ENCODE measurements around the gene WDR18.

WDR18 gene

DNA sequence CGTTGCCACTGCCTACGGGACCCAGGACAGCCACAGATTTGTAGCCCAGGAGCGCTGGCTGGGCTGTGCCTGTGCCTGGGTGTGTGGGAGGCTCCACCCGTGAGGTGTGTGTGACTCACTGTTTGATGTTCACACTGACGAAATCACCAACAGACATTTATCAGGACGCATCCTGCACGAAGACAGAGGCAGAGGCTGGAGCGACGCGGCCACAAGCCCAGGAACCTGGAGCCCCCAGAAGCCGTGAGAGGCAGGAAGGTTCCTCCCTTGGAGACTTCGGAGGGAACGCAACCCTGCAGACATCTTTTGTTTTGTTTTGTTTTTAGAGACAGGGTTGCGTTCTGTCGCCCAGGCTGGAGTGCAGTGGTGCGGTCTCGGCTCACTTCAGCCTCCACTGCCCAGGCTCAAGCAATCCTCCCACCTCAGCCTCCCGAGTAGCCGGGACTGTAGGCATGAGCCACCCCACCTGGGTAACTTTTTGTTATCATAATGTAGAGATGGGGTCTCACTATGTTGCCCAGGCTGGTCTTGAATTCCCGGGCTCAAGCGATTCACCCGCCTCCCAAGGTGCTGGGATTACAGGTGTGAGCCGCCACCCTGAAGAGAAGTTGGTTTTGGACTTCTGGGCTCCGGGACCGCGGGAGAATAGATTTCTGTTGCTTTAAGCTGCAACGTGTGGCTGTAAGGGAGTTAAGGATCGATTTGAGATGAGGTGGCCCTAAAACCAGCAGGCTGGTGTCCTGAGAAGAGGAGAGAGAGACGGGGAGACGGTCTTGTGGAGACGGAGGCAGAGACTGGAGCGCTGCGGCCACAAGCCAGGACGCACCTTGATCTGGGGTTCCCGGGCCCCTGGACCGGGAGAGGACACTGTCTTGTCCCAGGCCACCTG lies 24.9 kb upstream of the WDR18 start:
- Histone ChIP-seq H3K36me3 (ENCODE audit: insufficient read depth, low read length) (peaks cover 22% of the 10 kb centered on the region; the same call in 1 of the 2 replicates), H3K27ac (ENCODE audit: low read depth, low read length) (peak overlapping the region; percentile 43), H3K9ac (ENCODE audit: low read depth, low read length) (no peak overlapping the region), H3K9me3 (ENCODE audit: insufficient read depth, low read depth, low read length) (no peaks in the 10 kb centered on the region), H3K27me3 (ENCODE audit: insufficient read depth, low read length) (no peaks in the 10 kb centered on the region), H3K4me3 (ENCODE audit: low read length) (no peak overlapping the region), H3K4me1 (ENCODE audit: insufficient read depth, low read length) (peaks cover 11% of the 10 kb centered on the region; the same call in 1 of the 2 replicates)
- WGBS: 94% methylated on average over 36 of the region's 36 CpGs

DNA sequence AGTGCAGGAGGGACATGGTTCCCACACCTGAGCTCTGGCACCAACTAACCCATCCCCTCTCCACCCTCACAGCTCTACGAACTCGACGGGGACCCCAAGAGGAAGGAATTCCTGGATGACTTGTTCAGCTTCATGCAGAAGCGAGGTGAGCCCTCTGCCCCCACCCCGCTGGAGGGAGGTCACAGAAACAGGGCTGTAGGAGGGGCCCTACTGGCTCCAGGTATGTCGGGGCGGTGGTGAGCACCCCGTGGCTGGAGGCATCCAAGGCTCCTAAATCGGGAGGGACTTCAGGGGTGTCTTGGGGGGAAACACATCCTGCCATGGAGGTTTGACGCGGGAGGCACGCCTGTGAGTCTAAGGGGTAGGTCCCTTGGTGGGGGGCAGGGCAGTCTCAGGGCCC lies 24.1 kb upstream of the WDR18 start:
- no peak overlapping the region for H3K4me3 ChIP-seq (ENCODE audit: low read length)
- WGBS: 64% methylated on average over 12 of the region's 12 CpGs
- H3K36me3 ChIP-seq (ENCODE audit: insufficient read depth, low read length): peaks cover 30% of the 10 kb centered on the region
- H3K27ac ChIP-seq (ENCODE audit: low read depth, low read length): peak overlapping the region; percentile 43
- H3K9ac ChIP-seq (ENCODE audit: low read depth, low read length): no peak overlapping the region
- no peaks in the 10 kb centered on the region for H3K27me3 ChIP-seq (ENCODE audit: insufficient read depth, low read length)
- peaks cover 8% of the 10 kb centered on the region; the same call in 1 of the 2 replicates for H3K4me1 ChIP-seq (ENCODE audit: insufficient read depth, low read length)
- H3K9me3 ChIP-seq (ENCODE audit: insufficient read depth, low read depth, low read length): no peaks in the 10 kb centered on the region

DNA sequence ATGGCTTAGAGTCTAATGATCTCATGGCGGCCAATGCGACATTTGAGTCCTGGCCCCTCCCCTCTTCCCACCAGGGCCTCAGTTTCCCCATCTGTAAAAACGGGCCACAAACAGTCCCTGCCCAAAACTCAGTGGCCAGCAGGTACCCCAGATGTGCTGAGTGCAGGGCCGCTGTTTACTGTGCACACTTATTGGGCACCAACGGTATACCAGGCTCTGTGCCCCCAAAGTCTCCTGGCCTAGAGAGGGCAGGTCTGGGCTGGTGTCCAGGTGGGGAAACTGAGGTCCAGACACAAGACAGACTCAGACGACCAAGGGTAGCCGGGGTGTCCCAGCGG lies 23.6 kb upstream of the WDR18 start:
- 89% methylated on average over 8 of the region's 8 CpGs for WGBS
- Histone ChIP-seq H3K4me3 (ENCODE audit: low read length) (no peak overlapping the region), H3K9ac (ENCODE audit: low read depth, low read length) (no peak overlapping the region)

DNA sequence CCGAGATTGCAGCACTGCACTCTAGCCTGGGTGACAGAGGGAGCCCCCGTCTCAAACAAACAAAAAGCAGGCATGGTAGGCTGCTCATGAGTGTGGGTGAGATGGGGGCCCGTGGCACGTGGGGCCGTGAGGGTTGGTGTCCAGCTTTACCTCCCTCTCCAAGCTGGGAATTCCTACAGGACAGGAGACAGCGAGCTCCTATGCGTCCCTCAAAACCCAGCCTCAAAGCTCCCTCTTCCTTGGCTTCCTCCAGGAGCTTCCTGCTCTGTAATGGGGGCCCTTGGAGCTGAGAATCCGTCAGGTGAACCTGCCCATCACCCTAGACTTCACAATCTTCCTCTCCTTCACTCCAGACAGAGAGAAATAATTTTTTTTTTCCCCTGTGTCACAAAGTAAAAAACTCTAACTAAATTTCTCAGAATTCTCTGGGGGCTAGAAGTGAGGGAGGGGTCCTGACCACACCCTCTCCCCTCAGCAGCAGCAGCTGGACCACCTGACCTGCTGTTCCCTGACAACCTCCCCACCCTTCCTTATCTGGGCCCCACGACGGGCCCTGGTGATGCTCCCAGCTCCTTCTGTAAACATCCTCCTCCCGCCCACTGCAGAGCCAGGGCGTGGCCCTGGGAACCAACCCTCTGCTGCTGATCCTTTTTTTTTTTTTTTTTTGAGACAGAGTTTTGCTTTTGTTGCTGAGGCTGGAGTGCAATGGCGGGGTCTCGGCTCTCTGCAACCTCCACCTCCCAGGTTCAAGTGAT lies 22.1 kb upstream of the WDR18 start:
- Histone ChIP-seq H3K9ac (ENCODE audit: low read depth, low read length) (no peak overlapping the region), H3K4me1 (ENCODE audit: insufficient read depth, low read length) (peaks cover 4% of the 10 kb centered on the region; the same call in 1 of the 2 replicates), H3K9me3 (ENCODE audit: insufficient read depth, low read depth, low read length) (no peaks in the 10 kb centered on the region), H3K4me3 (ENCODE audit: low read length) (no peak overlapping the region), H3K27ac (ENCODE audit: low read depth, low read length) (no peak overlapping the region), H3K27me3 (ENCODE audit: insufficient read depth, low read length) (no peaks in the 10 kb centered on the region), H3K36me3 (ENCODE audit: insufficient read depth, low read length) (peaks cover 45% of the 10 kb centered on the region)
- WGBS: 80% methylated on average over 14 of the region's 14 CpGs

More for the DNA sequence above, 23.6 kb upstream of the WDR18 start:
- Histone ChIP-seq H3K36me3 (ENCODE audit: insufficient read depth, low read length) (peaks cover 36% of the 10 kb centered on the region), H3K27me3 (ENCODE audit: insufficient read depth, low read length) (no peaks in the 10 kb centered on the region), H3K9me3 (ENCODE audit: insufficient read depth, low read depth, low read length) (no peaks in the 10 kb centered on the region), H3K4me1 (ENCODE audit: insufficient read depth, low read length) (peaks cover 8% of the 10 kb centered on the region; the same call in 1 of the 2 replicates), H3K27ac (ENCODE audit: low read depth, low read length) (no peak overlapping the region)

DNA sequence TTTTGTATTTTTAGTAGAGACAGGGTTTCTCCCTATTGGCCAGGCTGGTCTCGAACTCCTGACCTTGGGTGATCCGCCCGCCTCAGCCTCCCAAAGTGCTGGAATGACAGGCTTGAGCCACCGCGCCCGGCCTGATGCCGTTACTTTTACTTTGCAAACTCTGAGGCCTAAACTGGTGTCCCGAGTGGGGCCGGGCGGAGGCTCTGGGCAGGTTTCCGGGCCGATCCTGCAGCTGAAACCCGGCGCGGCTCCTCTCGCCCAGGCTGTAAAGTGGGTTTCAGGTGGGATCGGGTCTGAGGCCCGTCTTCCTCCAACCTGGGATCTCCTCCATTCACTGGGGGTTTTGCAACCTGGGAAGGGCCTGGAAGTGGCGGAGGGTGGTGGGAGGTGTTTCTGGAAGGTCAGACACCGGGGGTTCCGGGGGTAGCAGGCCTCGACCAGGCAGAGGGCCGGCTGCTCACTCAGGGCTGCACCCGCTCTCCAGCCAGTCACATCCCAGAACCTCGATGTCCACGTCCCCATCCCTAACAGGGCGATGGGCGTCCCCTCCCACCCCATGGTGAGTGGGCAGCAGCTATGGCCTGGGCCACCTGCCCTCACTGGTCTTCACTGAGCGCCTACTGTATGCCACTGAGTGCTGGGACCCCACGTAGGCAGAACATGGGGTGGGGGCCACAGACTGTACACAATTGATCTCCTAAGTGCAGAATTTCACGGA lies 21.3 kb upstream of the WDR18 start:
- H3K27ac ChIP-seq (ENCODE audit: low read depth, low read length): no peak overlapping the region
- no peaks in the 10 kb centered on the region for H3K27me3 ChIP-seq (ENCODE audit: insufficient read depth, low read length)
- no peaks in the 10 kb centered on the region; the same call in 1 of the 2 replicates for H3K4me1 ChIP-seq (ENCODE audit: insufficient read depth, low read length)
- no peak overlapping the region for H3K9ac ChIP-seq (ENCODE audit: low read depth, low read length)
- no peaks in the 10 kb centered on the region for H3K9me3 ChIP-seq (ENCODE audit: insufficient read depth, low read depth, low read length)
- no peak overlapping the region for H3K4me3 ChIP-seq (ENCODE audit: low read length)
- H3K36me3 ChIP-seq (ENCODE audit: insufficient read depth, low read length): peaks cover 51% of the 10 kb centered on the region
- WGBS: 89% methylated on average over 30 of the region's 31 CpGs

DNA sequence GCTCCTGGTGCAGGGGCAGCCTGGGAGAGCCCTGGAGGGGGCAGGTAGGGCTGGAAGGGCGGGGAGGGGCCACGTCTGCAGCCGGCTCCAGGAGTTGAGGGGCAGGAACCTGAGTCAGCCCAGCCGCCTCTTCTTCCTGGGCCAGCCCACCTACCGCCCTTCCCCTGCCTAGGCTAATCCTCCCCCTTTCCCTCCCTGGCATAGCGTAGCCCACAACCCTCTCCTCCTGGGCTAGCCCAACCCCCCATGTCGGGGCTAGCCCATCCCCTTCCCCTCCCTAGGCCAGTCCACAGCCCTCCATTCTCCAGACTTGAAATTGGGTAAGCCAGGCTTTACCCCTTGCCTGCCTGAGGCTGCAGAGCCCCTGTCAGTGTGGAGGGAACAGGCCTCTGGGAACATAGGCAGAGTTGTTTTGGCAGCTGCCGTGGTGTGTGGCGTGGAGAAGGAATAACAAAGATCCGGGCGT lies 20.6 kb upstream of the WDR18 start:
- Histone ChIP-seq H3K36me3 (ENCODE audit: insufficient read depth, low read length) (peaks cover 55% of the 10 kb centered on the region), H3K9me3 (ENCODE audit: insufficient read depth, low read depth, low read length) (no peaks in the 10 kb centered on the region), H3K27ac (ENCODE audit: low read depth, low read length) (no peak overlapping the region), H3K4me3 (ENCODE audit: low read length) (no peak overlapping the region), H3K9ac (ENCODE audit: low read depth, low read length) (no peak overlapping the region), H3K27me3 (ENCODE audit: insufficient read depth, low read length) (no peaks in the 10 kb centered on the region), H3K4me1 (ENCODE audit: insufficient read depth, low read length) (no peaks in the 10 kb centered on the region; the same call in 1 of the 2 replicates)
- WGBS: 81% methylated on average over 11 of the region's 11 CpGs

DNA sequence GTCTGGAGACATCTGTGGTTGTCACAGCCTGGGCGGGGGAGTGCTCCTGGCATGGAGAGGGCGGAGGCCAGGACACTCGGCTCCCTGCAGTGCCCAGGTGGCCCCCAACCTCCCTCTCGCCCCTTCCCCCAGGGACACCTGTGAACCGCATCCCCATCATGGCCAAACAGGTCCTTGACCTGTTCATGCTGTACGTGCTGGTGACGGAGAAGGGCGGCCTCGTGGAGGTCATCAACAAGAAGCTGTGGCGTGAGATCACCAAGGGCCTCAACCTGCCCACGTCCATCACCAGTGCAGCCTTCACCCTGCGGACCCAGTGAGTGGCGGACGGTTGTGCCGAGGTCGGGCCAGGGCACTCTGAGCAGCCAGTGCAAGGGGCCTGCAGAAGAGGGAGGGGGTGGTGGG lies 20.0 kb upstream of the WDR18 start:
- H3K27ac ChIP-seq (ENCODE audit: low read depth, low read length): no peak overlapping the region
- H3K4me1 ChIP-seq (ENCODE audit: insufficient read depth, low read length): no peaks in the 10 kb centered on the region; the same call in 1 of the 2 replicates
- no peak overlapping the region for H3K9ac ChIP-seq (ENCODE audit: low read depth, low read length)
- 95% methylated on average over 16 of the region's 16 CpGs for WGBS
- peaks cover 57% of the 10 kb centered on the region for H3K36me3 ChIP-seq (ENCODE audit: insufficient read depth, low read length)
- no peaks in the 10 kb centered on the region for H3K27me3 ChIP-seq (ENCODE audit: insufficient read depth, low read length)
- no peak overlapping the region for H3K4me3 ChIP-seq (ENCODE audit: low read length)
- 0 out of 2 replicates have a peak, but pooled peaks cover under 1% of the 10 kb centered on the region for H3K9me3 ChIP-seq (ENCODE audit: insufficient read depth, low read depth, low read length)

DNA sequence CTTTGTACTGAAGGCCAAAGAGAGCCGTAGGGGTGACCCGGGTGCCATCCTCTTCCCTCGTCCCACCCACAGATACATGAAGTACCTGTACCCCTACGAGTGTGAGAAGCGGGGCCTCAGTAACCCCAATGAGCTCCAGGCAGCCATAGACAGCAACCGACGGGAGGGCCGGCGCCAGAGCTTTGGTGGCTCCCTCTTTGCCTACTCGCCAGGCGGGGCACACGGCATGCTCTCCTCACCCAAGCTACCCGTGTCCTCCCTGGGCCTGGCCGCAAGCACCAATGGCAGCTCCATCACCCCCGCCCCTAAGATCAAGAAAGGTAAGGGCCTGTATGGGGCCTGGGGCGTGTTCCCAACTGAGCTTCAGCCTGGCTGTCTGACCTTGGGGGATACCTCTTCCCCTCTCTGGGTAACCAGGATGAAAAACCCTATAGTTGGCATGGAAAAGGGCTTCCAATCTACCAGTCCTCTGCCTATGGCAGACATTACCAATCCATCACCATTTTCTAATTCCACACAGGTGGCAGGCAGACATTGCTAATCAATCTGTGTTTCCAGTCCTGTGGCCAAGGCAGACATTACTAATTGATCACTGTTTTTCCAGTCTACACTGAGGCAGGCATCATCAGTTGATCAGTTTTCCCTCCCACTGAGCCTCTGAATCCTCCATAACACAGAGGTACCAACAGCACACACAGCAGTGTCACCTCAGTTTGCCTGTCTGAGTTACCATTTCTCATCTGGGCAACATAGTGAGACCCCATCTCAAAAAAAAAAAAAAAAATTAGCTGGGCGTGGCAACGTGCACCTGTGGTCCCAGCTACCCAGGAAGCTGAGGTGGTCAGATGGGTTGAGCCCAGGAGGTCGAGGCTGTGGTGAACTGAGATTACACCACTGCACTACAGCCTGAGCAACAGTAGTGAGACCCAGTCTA lies 19.1 kb upstream of the WDR18 start:
- 95% methylated on average over 19 of the region's 19 CpGs for WGBS
- Histone ChIP-seq H3K36me3 (ENCODE audit: insufficient read depth, low read length) (peaks cover 65% of the 10 kb centered on the region), H3K4me3 (ENCODE audit: low read length) (no peak overlapping the region), H3K9ac (ENCODE audit: low read depth, low read length) (no peak overlapping the region), H3K27ac (ENCODE audit: low read depth, low read length) (no peak overlapping the region), H3K4me1 (ENCODE audit: insufficient read depth, low read length) (no peaks in the 10 kb centered on the region; the same call in 1 of the 2 replicates), H3K9me3 (ENCODE audit: insufficient read depth, low read depth, low read length) (0 out of 2 replicates have a peak, but pooled peaks cover 4% of the 10 kb centered on the region), H3K27me3 (ENCODE audit: insufficient read depth, low read length) (no peaks in the 10 kb centered on the region)

DNA sequence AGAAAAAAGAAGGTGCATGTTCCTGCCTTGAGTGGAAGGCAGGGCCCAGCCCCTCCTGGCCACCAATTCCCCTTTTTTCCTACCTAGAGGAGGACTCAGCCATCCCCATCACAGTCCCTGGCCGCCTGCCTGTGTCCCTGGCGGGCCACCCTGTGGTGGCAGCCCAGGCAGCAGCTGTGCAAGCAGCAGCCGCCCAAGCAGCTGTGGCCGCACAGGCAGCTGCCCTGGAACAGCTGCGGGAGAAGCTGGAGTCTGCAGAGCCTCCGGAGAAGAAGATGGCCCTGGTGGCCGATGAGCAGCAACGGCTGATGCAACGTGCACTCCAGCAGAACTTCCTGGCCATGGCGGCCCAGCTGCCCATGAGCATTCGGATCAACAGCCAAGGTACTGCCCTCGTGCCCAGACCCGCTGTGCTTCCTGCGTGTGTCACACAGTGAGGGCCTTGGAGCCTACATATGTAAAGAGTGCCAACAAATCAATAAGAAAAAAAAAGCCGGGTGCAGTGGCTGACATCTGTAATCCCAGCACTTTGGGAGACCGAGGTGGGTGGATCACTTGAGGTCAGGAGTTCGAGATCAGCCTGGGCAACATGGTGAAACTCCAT lies 17.6 kb upstream of the WDR18 start:
- Histone ChIP-seq H3K27ac (ENCODE audit: low read depth, low read length) (no peak overlapping the region), H3K9ac (ENCODE audit: low read depth, low read length) (no peak overlapping the region), H3K27me3 (ENCODE audit: insufficient read depth, low read length) (no peaks in the 10 kb centered on the region), H3K9me3 (ENCODE audit: insufficient read depth, low read depth, low read length) (peaks cover 15% of the 10 kb centered on the region), H3K4me1 (ENCODE audit: insufficient read depth, low read length) (no peaks in the 10 kb centered on the region), H3K4me3 (ENCODE audit: low read length) (no peak overlapping the region), H3K36me3 (ENCODE audit: insufficient read depth, low read length) (peaks cover 71% of the 10 kb centered on the region)
- 90% methylated on average over 17 of the region's 17 CpGs for WGBS

DNA sequence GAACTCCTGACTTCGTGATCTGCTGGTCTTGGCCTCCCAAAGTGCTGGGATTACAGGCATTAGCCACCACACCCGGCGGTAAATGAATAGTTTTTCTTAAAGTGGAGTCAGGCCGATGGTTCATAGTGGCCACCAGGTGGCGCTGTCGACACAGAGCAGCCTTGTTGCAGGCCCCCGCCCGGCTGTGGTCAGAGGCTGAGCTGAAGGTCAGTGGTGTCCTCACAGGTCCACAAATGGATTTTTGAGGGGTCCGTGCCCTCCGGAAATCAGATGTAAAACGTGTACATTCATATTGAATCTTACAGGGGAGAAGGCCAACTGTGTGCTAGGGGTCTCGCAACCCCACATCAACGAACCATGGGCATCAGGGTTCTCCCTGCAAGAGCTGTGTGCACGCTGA lies 13.4 kb upstream of the WDR18 start:
- H3K9me3 ChIP-seq (ENCODE audit: insufficient read depth, low read depth, low read length): peaks cover 15% of the 10 kb centered on the region
- H3K27me3 ChIP-seq (ENCODE audit: insufficient read depth, low read length): no peaks in the 10 kb centered on the region
- H3K4me3 ChIP-seq (ENCODE audit: low read length): no peak overlapping the region
- peaks cover 56% of the 10 kb centered on the region for H3K36me3 ChIP-seq (ENCODE audit: insufficient read depth, low read length)
- no peak overlapping the region for H3K27ac ChIP-seq (ENCODE audit: low read depth, low read length)
- 93% methylated on average over 14 of the region's 14 CpGs for WGBS
- H3K4me1 ChIP-seq (ENCODE audit: insufficient read depth, low read length): no peaks in the 10 kb centered on the region
- H3K9ac ChIP-seq (ENCODE audit: low read depth, low read length): no peak overlapping the region

All from HUES64 (cell line).